Fibroblast of skin of left biceps (primary cell): ENCODE data around the gene DLG4.

Experiments used
- DNase-seq, 2 experiments: peaks; one replicate each; pipeline ENCODE4 v3.0.0-alpha.2; 2013; ENCODE audit warnings: low read depth in 2 of 2

DLG4 gene

GRCh38 chr17:7214300-7215135, 5.1 kb downstream of the DLG4 start:
- DNase-seq, result peak; percentile 91 to 94

GRCh38 chr17:7213895-7214299, 5.7 kb downstream of the DLG4 start:
- DNase-seq, result peak in 1 of 2 experiments; percentile 45

- no peak for DNase-seq
Observed at GRCh38 chr17:7211491-7212273, 8.0 kb downstream of the DLG4 start.

- no peak for DNase-seq
Observed at GRCh38 chr17:7208754-7209460, 10.7 kb downstream of the DLG4 start.

- DNase-seq, result no peak
Observed at GRCh38 chr17:7208027-7208571, 11.5 kb downstream of the DLG4 start.

- DNase-seq, result no peak
Observed at GRCh38 chr17:7207120-7208001, 12.3 kb downstream of the DLG4 start.

GRCh38 chr17:7205561-7205960, 14.1 kb downstream of the DLG4 start:
- DNase-seq, result no peak

- peak; percentile 64 to 66 for DNase-seq
Observed at GRCh38 chr17:7204828-7205461, 14.7 kb downstream of the DLG4 start.

GRCh38 chr17:7204336-7204735, 15.3 kb downstream of the DLG4 start:
- no peak for DNase-seq

- DNase-seq, result no peak
Observed at GRCh38 chr17:7203391-7203790, 16.2 kb downstream of the DLG4 start.

- no peak for DNase-seq
Observed at GRCh38 chr17:7196651-7197401, 22.8 kb downstream of the DLG4 start.

- DNase-seq, result no peak
Observed at GRCh38 chr17:7195971-7196370, 23.7 kb downstream of the DLG4 start.

GRCh38 chr17:7192271-7192937, 27.2 kb downstream of the DLG4 start:
- DNase-seq, result no peak

- DNase-seq, result no peak
Observed at GRCh38 chr17:7191571-7192270, 27.9 kb downstream of the DLG4 start.

- no peak for DNase-seq
Observed at GRCh38 chr17:7191069-7191468, 28.6 kb downstream of the DLG4 start.

GRCh38 chr17:7190276-7190917, 29.2 kb downstream of the DLG4 start:
- no peak for DNase-seq

- DNase-seq, result no peak
Observed at GRCh38 chr17:7186241-7186640, 33.4 kb downstream of the DLG4 start.

GRCh38 chr17:7184647-7185046, 35.0 kb downstream of the DLG4 start:
- DNase-seq, result no peak
